HG02870 (cell line): ENCODE measurements around the gene ALDH16A1.

ENCODE experiments used
- ATAC-seq: cut with Tn5 transposase; IDR thresholded peaks from one replicate; pipeline ENCODE4 v1.9.1; 2021; ENCODE audit warnings: mild to moderate bottlenecking, moderate library complexity; ENCODE audit not compliant: unreplicated experiment

Gene ALDH16A1

GRCh38 chr19:49487277-49488045 lies 34.4 kb downstream of the ALDH16A1 start, which contains the start of gene RPL13A:
Gene RPL13A, plus strand, starts transcription at chr19:49487608. Its CDS starts 22 bp downstream, at chr19:49487630.
- ATAC-seq, result peak; percentile 88

- ATAC-seq, result no peak
Observed at GRCh38 chr19:49488046-49488862, 35.2 kb downstream of the ALDH16A1 start.

- no peak for ATAC-seq
Observed at GRCh38 chr19:49488863-49489537, 36.0 kb downstream of the ALDH16A1 start.

- ATAC-seq, result no peak
Observed at GRCh38 chr19:49489601-49490167, 36.7 kb downstream of the ALDH16A1 start.

GRCh38 chr19:49490287-49491029 lies 37.4 kb downstream of the ALDH16A1 start:
- no peak for ATAC-seq

- no peak for ATAC-seq
Observed at GRCh38 chr19:49491030-49491803, 38.2 kb downstream of the ALDH16A1 start.

- ATAC-seq, result no peak
Observed at GRCh38 chr19:49491804-49492572, 39.0 kb downstream of the ALDH16A1 start.

- no peak for ATAC-seq
Observed at GRCh38 chr19:49492573-49493405, 39.8 kb downstream of the ALDH16A1 start.

- no peak for ATAC-seq
Observed at GRCh38 chr19:49496574-49497008, 43.6 kb downstream of the ALDH16A1 start.

- ATAC-seq, result no peak
Observed at GRCh38 chr19:49497047-49497788, 44.2 kb downstream of the ALDH16A1 start.

GRCh38 chr19:49497789-49498103 lies 44.7 kb downstream of the ALDH16A1 start:
- no peak for ATAC-seq

- ATAC-seq, result no peak
Observed at GRCh38 chr19:49498475-49498874, 45.5 kb downstream of the ALDH16A1 start.

GRCh38 chr19:49499030-49499670 lies 46.1 kb downstream of the ALDH16A1 start:
- no peak for ATAC-seq

- no peak for ATAC-seq
Observed at GRCh38 chr19:49502866-49503581, 50.0 kb downstream of the ALDH16A1 start.

GRCh38 chr19:49503582-49503962 lies 50.5 kb downstream of the ALDH16A1 start:
- no peak for ATAC-seq

GRCh38 chr19:49506575-49507105 lies 53.6 kb downstream of the ALDH16A1 start:
- ATAC-seq, result no peak
